Measurements from ENCODE around the gene ARMH4.

ARMH4 gene

DNA sequence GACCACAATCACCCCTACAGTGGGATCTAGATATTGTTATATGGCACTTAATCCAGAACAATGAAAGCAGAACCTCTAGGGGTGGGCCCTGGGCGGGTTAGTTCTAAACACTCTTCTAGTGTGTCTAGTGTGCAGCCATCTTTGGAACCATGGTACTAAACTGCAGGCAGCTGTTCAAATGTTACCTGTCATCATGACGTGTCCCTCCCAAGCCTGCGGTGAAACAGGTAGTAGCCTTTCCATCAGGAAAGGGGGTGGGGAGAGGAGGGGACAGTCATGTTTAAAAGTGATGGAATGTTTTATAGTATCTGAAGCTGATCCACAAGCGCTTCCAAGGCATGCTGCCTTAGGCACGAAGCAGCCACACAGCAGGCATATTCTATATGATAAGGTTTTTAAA, 163.6 kb downstream of the ARMH4 start:
- no peak for TF ChIP-seq CTCF (IDR thresholded peaks at IDR 0.05; ENCODE audit: low read length, missing control alignments)
- no peak for DNase-seq (ENCODE audit: low read depth)
- no peak overlapping the region for H3K4me3 ChIP-seq (replicated peaks; ENCODE audit: low read depth, low read length)

DNA sequence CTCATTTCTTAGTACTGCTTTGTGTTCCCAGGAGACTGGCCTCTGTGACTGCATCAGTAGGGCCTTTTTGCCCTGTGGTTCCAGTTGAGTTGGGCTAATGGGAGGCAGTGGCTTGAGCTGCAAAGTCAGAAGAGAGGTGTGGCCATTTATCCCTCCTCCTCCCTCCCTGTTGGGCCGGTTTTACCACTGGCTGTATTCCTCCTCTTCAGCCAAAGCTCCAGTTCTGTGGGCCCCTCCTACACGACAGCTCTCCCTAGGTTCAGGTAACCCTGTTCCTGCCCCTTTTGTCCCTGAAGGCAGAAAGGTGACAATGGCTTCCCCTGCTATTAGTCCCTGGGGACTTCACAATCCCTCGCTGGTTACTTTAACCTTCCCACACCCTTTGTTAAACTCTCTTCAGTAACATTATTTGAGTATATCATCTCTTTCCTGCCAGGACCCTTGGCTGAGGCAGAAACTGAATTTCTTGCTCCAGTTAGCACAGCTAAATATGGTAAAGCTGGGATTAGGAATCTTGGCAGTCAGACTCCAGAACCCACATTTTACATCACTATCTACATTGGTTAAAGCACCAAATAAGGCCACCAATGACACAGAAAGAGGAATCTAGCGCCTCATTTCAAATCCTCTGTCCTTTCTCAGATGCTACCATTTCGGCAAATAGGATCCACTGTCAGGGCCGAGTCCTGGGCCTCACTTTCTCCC, 164.3 kb downstream of the ARMH4 start:
- no peak overlapping the region for H3K4me3 ChIP-seq (replicated peaks; ENCODE audit: low read depth, low read length)
- DNase-seq (ENCODE audit: low read depth): no peak
- no peak for TF ChIP-seq CTCF (IDR thresholded peaks at IDR 0.05; ENCODE audit: low read length, missing control alignments)

DNA sequence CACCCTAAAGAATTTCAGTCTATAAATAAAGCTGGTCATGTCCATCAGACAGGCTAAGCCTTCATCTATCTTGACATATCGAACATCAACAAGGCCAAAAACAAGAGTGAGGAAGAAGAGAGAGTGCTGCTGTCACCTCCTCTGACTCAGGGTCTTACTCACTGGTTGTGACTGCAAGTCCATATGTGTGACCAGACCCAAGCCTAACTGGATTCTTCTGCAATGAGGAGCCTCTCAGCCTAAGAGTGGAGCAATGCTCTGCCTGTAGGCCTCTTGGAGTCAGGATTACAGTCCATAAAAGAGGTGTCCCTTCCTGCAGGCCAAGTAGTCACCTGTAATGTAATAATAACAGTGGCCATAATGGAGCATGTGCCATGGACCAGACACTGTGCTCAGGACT, 165.0 kb downstream of the ARMH4 start:
- DNase-seq (ENCODE audit: low read depth): no peak
- no peak for TF ChIP-seq CTCF (IDR thresholded peaks at IDR 0.05; ENCODE audit: low read length, missing control alignments)
- H3K4me3 ChIP-seq (replicated peaks; ENCODE audit: low read depth, low read length): no peak overlapping the region

GRCh38 chr14:57982804-57983634, 169.0 kb downstream of the ARMH4 start:
- no peak for TF ChIP-seq CTCF (IDR thresholded peaks at IDR 0.05; ENCODE audit: low read length, missing control alignments)
- H3K4me3 ChIP-seq (replicated peaks; ENCODE audit: low read depth, low read length): no peak overlapping the region
- DNase-seq (ENCODE audit: low read depth): peak; percentile 1

DNA sequence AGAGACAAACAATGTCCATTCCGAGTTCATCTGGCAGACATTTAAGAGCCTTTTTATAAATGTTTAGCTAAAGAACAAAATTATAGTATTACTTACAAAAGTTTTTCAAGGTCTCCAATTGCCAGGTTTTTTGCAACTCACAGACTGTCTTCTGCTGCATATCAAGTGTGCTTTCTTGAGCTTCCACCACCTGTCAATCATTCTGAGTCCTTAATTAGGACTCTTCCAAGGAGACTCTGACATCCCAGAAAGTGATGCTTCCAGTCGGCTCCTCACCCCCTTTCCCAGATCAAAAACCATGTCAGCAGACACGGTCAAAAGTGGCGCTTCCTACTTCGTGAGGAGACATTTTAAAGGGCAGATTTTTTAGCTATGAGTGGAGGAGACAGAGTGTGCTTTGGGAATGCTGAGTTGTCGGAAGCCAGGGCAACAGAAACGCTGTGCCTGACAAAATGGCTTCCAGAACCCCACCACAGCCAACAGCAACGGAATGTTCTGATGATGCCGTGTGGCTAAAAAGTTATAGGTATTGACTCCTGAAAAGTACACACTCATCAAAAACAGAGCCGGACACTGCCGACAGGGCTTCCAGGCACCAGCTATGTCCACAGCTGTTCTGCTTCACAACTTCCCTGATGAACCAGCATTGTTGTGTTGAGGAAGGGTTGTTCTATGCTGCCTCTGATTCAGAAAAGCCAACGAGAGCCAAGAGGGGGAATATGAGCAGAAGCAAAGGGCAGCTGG, 170.0 kb downstream of the ARMH4 start:
- TF ChIP-seq CTCF (IDR thresholded peaks at IDR 0.05; ENCODE audit: low read length, missing control alignments): no peak
- no peak for DNase-seq (ENCODE audit: low read depth)
- H3K4me3 ChIP-seq (replicated peaks; ENCODE audit: low read depth, low read length): no peak overlapping the region

- H3K4me3 ChIP-seq (replicated peaks; ENCODE audit: low read depth, low read length): no peak overlapping the region
- no peak for TF ChIP-seq CTCF (IDR thresholded peaks at IDR 0.05; ENCODE audit: low read length, missing control alignments)
- no peak for DNase-seq (ENCODE audit: low read depth)
These were observed 172.5 kb downstream of the ARMH4 start for GRCh38 chr14:57979376-57980048.

Measured in fibroblast of pulmonary artery (primary cell).